DND-41 (cell line): ENCODE measurements around the gene DDX51.
A peak's percentile ranks its signal among the peaks of the same experiment; 100 is the strongest.

Experiments used
- CTCF ChIP-seq: IDR thresholded peaks from 2 replicates; pipeline ENCODE4 v1.5.1; 2012; ENCODE audit warnings: borderline replicate concordance, low read length, moderate library complexity, mild to moderate bottlenecking; ENCODE audit not compliant: poor library complexity, severe bottlenecking; ENCODE audit errors: extremely low read depth
- EZH2 ChIP-seq: IDR thresholded peaks from 3 replicates; pipeline ENCODE4 v1.6.1; 2012; ENCODE audit warnings: borderline replicate concordance, low read depth, mild to moderate bottlenecking, moderate library complexity, low read length, inconsistent platforms; ENCODE audit not compliant: severe bottlenecking

GRCh38 chr12:132153501-132154340, 9.6 kb upstream of the DDX51 start:
- TF ChIP-seq CTCF (peak; percentile 91), EZH2 (no peak)
